NT2/D1 (cell line): ENCODE measurements around the gene KMT2E.

Experiments
- YY1 ChIP-seq: IDR thresholded peaks from 2 replicates; pipeline ENCODE4 v1.6.1; 2011; ENCODE audit not compliant: insufficient read length, insufficient read depth
- ZNF274 ChIP-seq: IDR thresholded peaks from 2 replicates; pipeline ENCODE4 v1.6.1; 2011; ENCODE audit warnings: mild to moderate bottlenecking, low read depth, low read length

DNA sequence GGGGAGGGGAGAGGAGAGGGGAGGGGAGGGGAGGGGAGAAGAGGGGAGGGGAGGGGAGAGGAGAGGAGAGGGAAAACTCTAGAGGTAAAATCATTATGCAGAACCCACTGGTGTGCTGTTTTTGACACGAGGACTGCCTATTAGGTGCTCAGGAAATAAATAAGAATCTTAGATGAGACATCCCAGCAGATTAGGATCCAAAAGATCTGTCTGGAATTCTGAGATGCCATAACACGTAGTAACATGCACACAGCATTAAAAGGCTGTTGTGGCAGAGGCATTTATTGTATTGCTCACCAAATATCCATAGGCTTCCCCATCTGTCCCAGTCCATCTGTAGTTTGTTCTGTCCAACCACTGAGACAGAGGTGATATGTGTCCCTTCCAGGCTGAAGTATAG is 40.8 kb upstream of the KMT2E start:
- TF ChIP-seq ZNF274 (no peak), YY1 (no peak)
